HepG2 (cell line): ENCODE measurements around the gene ZNF415. TPM values are rescaled to one million over a fixed set of nuclear protein-coding genes. Genes with fewer than 3 reads are reported as not detected.

Experiments used
- ATAC-seq: fragments of 200-7000 bp; cut with Tn5 transposase; 3 replicates; pipeline ENCODE4 v1.9.1; 2020; ENCODE audit warnings: mild to moderate bottlenecking, moderate library complexity
- BruUV-seq: library from RNA; stranded (reverse); fragments of 400-500 nt; replicated peaks from 2 replicates; lab custom pipeline; 2021; lab: Mats Ljungman, UMichigan
- CTCF ChIA-PET: fragments of 300-600 bp; formaldehyde crosslinking; extraction: SDS; loops from one replicate; lab custom pipeline; 2021; ENCODE audit warnings: low total read pairs, inconsistent platforms, low intra/inter-chr PET ratio; lab: Yijun Ruan, JAX
- POLR2A ChIA-PET: fragments of 350-600 bp; sonication (Branson Sonifier 250); formaldehyde crosslinking; loops from one replicate; lab custom pipeline; 2020; ENCODE audit warnings: antibody characterized with exemption, inconsistent platforms; lab: Yijun Ruan, JAX
- DNase-seq: peaks from one replicate; pipeline ENCODE4 v3.0.0-alpha.2; 2015; ENCODE audit warnings: low spot score
- FAIRE-seq: peaks from 3 replicates; lab custom pipeline; 2011; peaks lifted over from hg19 to GRCh38; lab: Jason Lieb, UNC
- H2AFZ ChIP-seq: one replicate; pipeline ENCODE4 v1.6.1; 2011; ENCODE audit warnings: low read length, inconsistent platforms
- H3K27ac ChIP-seq: fragments of 300-600 bp; 3 replicates; pipeline ENCODE4 v1.8.0; 2011; ENCODE audit warnings: mixed run types, mild to moderate bottlenecking, mixed read lengths, low read length, inconsistent platforms; ENCODE audit not compliant: insufficient read depth; ENCODE audit errors: extremely low read length
- H3K27me3 ChIP-seq, 2 experiments: fragments of 200-600 bp in 1 of 2; 2 replicates in 1 of 2; 3 replicates in 1 of 2; pipeline versions ENCODE4 v1.6.0 to v1.8.0; 2011; ENCODE audit warnings: low read length in 2 of 2, mild to moderate bottlenecking in 2 of 2, moderate library complexity in 2 of 2, inconsistent platforms in 1 of 2; ENCODE audit not compliant: insufficient read depth in 2 of 2, control insufficient read depth in 1 of 2
- H3K36me3 ChIP-seq, 2 experiments: fragments of 200-600 bp in 1 of 2; replicated peaks in 1 of 2; 2 replicates in 1 of 2; 3 replicates in 1 of 2; pipeline versions ENCODE4 v1.5.1 to v1.8.0; 2011; ENCODE audit warnings: low read length in 2 of 2, inconsistent platforms in 1 of 2; ENCODE audit not compliant: insufficient read depth in 2 of 2, control insufficient read depth in 1 of 2
- H3K4me1 ChIP-seq: 2 replicates; pipeline ENCODE4 v1.5.1; 2012; ENCODE audit warnings: low read length, inconsistent platforms; ENCODE audit not compliant: insufficient read depth
- H3K4me2 ChIP-seq: 2 replicates; pipeline ENCODE4 v1.6.0; 2011; ENCODE audit warnings: low read depth, low read length, inconsistent platforms
- H3K4me3 ChIP-seq, 3 experiments: fragments of 200-600 bp in 1 of 3; sonication (generic), shearing (Covaris generic) in 1 of 3; replicated peaks in 1 of 3; 2 replicates each; pipeline ENCODE4 v1.5.1; 2011 to 2016; ENCODE audit warnings: low read length in 3 of 3, inconsistent platforms in 2 of 3, low read depth in 2 of 3, mild to moderate bottlenecking in 2 of 3, control low read depth in 1 of 3, mixed read lengths in 1 of 3; ENCODE audit not compliant: insufficient read depth in 1 of 3
- H3K79me2 ChIP-seq: one replicate; pipeline ENCODE4 v1.6.1; 2011; ENCODE audit warnings: low read length, inconsistent platforms; ENCODE audit not compliant: insufficient read depth
- H3K9ac ChIP-seq: 2 replicates; pipeline ENCODE4 v1.6.0; 2011; ENCODE audit warnings: mild to moderate bottlenecking, low read depth, low read length, inconsistent platforms; ENCODE audit not compliant: insufficient read depth
- H3K9me3 ChIP-seq: 2 replicates; pipeline ENCODE4 v1.5.1; 2012; ENCODE audit warnings: mild to moderate bottlenecking, low read length
- H4K20me1 ChIP-seq: 2 replicates; pipeline ENCODE4 v1.6.0; 2011; ENCODE audit warnings: inconsistent platforms, mild to moderate bottlenecking, low read length, moderate library complexity; ENCODE audit not compliant: insufficient read depth
- HOXA7 ChIP-seq: sonication (generic); formaldehyde crosslinking; IDR thresholded peaks from 2 replicates; pipeline ENCODE4 v1.8.1; 2022; ENCODE audit warnings: mild to moderate bottlenecking, missing genetic modification reagents, moderate library complexity
- REPIN1 ChIP-seq: sonication (generic); formaldehyde crosslinking; IDR thresholded peaks from 2 replicates; pipeline ENCODE4 v1.8.0; 2022; ENCODE audit warnings: missing genetic modification reagents, low read depth, mild to moderate bottlenecking, borderline replicate concordance
- RFX5 ChIP-seq: IDR thresholded peaks from 2 replicates; pipeline ENCODE4 v1.6.1; 2011; ENCODE audit warnings: low read depth, low read length, improper control_type of control experiment
- RXRA ChIP-seq: sonication (generic); formaldehyde crosslinking; IDR thresholded peaks from 2 replicates; pipeline ENCODE4 v1.5.1; 2020; ENCODE audit warnings: missing genetic modification reagents
- SAFB2 ChIP-seq: sonication (generic); formaldehyde crosslinking; IDR thresholded peaks from 2 replicates; pipeline ENCODE4 v1.5.1; 2020; ENCODE audit warnings: missing genetic modification reagents, low read depth, mild to moderate bottlenecking, borderline replicate concordance
- ZBTB7A ChIP-seq: sonication (generic); formaldehyde crosslinking; IDR thresholded peaks from 2 replicates; pipeline ENCODE4 v1.8.0; 2022; ENCODE audit warnings: mild to moderate bottlenecking, missing genetic modification reagents
- ZNF225 ChIP-seq: sonication (generic); formaldehyde crosslinking; IDR thresholded peaks from 2 replicates; pipeline ENCODE4 v1.4.0; 2020; ENCODE audit warnings: mild to moderate bottlenecking, missing genetic modification reagents
- ZNF780A ChIP-seq: sonication (generic); formaldehyde crosslinking; IDR thresholded peaks from 2 replicates; pipeline ENCODE4 v1.8.0; 2022; ENCODE audit warnings: mild to moderate bottlenecking, missing genetic modification reagents, moderate library complexity
- WGBS: methylation state at CpG from one replicate; pipeline ENCODE4 v1.1.6; 2017; ENCODE audit warnings: low lambda C conversion rate; 5-methylcytosine and 5-hydroxymethylcytosine counted together
- in situ Hi-C: cut with HindIII; loops from 2 replicates; pipeline ENCODE4 v1.10.0; 2017; ENCODE audit warnings: low pct_unique_long_range_greater_than_20kb; ENCODE audit not compliant: extremely low pct_ligation_motif_present
- intact Hi-C: fragments of 100-400 bp; cut with micrococcal nuclease; formaldehyde crosslinking; loops from one replicate; pipeline ENCODE4 v1.10.0; 2022; ENCODE audit not compliant: unreplicated experiment
- polyA plus RNA-seq, 8 experiments: library from polyadenylated mRNA; depleted of rRNA in 3 of 8; stranded (reverse) in 7 of 8; unstranded in 1 of 8; fragments of >200 nt; fragmentation: Illumina TruSeq in 4 of 8; extraction: Trizol in 4 of 8; gene quantifications; 2 replicates each; pipeline versions ENCODE4 v1.2.1 to v1.2.3, GENCODE V29; 2011 to 2016; ENCODE audit warnings: low read depth in 4 of 8, missing spikeins in 1 of 8, mixed read lengths in 1 of 8; ENCODE audit not compliant: insufficient read depth in 1 of 8
- total RNA-seq, 5 experiments: library from RNA; depleted of rRNA; stranded (reverse); fragments of >200 nt; fragmentation: Illumina TruSeq; extraction: Trizol; gene quantifications; 2 replicates each; pipeline ENCODE4 v1.2.3, GENCODE V29; 2016; ENCODE audit warnings: low read depth in 1 of 5
- TF ChIP-seq, protein P1 (sequence below): IDR thresholded peaks from 2 replicates; pipeline ENCODE4 v1.6.1; 2016; ENCODE audit warnings: mild to moderate bottlenecking, missing biosample characterization, missing genetic modification reagents
- TF ChIP-seq, protein P2 (sequence below): sonication (generic); formaldehyde crosslinking; IDR thresholded peaks from 2 replicates; pipeline ENCODE4 v1.4.0; 2020; ENCODE audit warnings: missing genetic modification reagents, borderline replicate concordance
- TF ChIP-seq, protein P3 (sequence below): sonication (generic); formaldehyde crosslinking; IDR thresholded peaks from 2 replicates; pipeline ENCODE4 v1.4.0; 2020; ENCODE audit warnings: missing genetic modification reagents, borderline replicate concordance
- TF ChIP-seq, protein P4 (sequence below): sonication (generic); formaldehyde crosslinking; IDR thresholded peaks from 2 replicates; pipeline ENCODE4 v1.4.0; 2020; ENCODE audit warnings: missing genetic modification reagents
- TF ChIP-seq, protein P5 (sequence below): sonication (generic); formaldehyde crosslinking; IDR thresholded peaks from 2 replicates; pipeline ENCODE4 v1.5.1; 2020; ENCODE audit warnings: missing genetic modification reagents, mild to moderate bottlenecking, borderline replicate concordance

Gene ZNF415
- total and polyA plus RNA-seq, 2 of the 13 experiments (the other 11 are each of a cell fraction or from before 2014, with no cell fraction given): 0.15 to 0.17 TPM

DNA sequence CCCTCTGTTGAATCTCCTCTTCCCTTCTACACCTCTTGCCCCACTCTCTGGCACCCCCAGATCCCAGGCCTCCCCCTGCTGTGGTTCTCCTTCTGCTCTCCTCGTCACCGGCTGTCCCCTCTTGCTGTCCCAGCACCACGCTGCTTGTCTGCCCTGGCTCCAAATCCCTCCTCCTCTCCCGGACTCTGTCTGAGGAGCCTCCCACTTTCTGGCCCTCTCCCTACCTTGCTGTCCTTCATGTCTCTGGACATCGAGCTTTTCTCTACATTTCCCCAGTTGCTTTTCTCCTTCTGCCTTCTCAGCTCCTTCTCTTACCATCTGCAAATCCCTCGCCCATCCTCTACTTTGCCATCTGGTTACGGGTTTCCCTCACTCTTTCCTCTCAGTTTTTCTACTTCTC lies 24.9 kb upstream of the ZNF415 start:
- POLR2A ChIA-PET: no interaction called here
- BruUV-seq: no TSS peak
- H3K9ac ChIP-seq: peak overlapping the region; percentile 58; the same call in 1 of the 2 replicates
- no peaks in the 10 kb centered on the region for H3K79me2 ChIP-seq
- no peaks in the 10 kb centered on the region for H4K20me1 ChIP-seq
- peak overlapping the region; percentile 61; the same call in 1 of the 2 replicates for H3K4me2 ChIP-seq
- H3K9me3 ChIP-seq: peaks cover 28% of the 10 kb centered on the region
- CTCF ChIA-PET: no interaction called here
- H3K36me3 ChIP-seq: no peaks in the 10 kb centered on the region
- ATAC-seq (peak; percentile 50), DNase-seq (no peak), FAIRE-seq (no peak)
- H3K4me3 ChIP-seq: peak overlapping the region in 2 of 3 experiments; percentile 40 to 59; a peak in 3 of 6 replicates
- no peak overlapping the region for H2AFZ ChIP-seq
- peaks cover 14% of the 10 kb centered on the region; the same call in 1 of the 2 replicates for H3K4me1 ChIP-seq
- no peak overlapping the region for H3K27ac ChIP-seq
- intact Hi-C loops: no loop called here
- in situ Hi-C loops: no loop called here
- WGBS: 36% methylated on average over 7 of the region's 7 CpGs
- no peaks in the 10 kb centered on the region for H3K27me3 ChIP-seq
- TF ChIP-seq, protein P1, sequence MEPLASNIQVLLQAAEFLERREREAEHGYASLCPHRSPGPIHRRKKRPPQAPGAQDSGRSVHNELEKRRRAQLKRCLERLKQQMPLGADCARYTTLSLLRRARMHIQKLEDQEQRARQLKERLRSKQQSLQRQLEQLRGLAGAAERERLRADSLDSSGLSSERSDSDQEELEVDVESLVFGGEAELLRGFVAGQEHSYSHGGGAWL (CRISPR knock-in tag): no peak
- TF ChIP-seq RXRA (CRISPR knock-in tag) (no peak), HOXA7 (no peak), ZBTB7A (no peak), ZNF780A (no peak), ZNF225 (no peak), RFX5 (no peak), SAFB2 (CRISPR knock-in tag) (no peak), REPIN1 (CRISPR knock-in tag) (no peak)
- TF ChIP-seq, protein P2, sequence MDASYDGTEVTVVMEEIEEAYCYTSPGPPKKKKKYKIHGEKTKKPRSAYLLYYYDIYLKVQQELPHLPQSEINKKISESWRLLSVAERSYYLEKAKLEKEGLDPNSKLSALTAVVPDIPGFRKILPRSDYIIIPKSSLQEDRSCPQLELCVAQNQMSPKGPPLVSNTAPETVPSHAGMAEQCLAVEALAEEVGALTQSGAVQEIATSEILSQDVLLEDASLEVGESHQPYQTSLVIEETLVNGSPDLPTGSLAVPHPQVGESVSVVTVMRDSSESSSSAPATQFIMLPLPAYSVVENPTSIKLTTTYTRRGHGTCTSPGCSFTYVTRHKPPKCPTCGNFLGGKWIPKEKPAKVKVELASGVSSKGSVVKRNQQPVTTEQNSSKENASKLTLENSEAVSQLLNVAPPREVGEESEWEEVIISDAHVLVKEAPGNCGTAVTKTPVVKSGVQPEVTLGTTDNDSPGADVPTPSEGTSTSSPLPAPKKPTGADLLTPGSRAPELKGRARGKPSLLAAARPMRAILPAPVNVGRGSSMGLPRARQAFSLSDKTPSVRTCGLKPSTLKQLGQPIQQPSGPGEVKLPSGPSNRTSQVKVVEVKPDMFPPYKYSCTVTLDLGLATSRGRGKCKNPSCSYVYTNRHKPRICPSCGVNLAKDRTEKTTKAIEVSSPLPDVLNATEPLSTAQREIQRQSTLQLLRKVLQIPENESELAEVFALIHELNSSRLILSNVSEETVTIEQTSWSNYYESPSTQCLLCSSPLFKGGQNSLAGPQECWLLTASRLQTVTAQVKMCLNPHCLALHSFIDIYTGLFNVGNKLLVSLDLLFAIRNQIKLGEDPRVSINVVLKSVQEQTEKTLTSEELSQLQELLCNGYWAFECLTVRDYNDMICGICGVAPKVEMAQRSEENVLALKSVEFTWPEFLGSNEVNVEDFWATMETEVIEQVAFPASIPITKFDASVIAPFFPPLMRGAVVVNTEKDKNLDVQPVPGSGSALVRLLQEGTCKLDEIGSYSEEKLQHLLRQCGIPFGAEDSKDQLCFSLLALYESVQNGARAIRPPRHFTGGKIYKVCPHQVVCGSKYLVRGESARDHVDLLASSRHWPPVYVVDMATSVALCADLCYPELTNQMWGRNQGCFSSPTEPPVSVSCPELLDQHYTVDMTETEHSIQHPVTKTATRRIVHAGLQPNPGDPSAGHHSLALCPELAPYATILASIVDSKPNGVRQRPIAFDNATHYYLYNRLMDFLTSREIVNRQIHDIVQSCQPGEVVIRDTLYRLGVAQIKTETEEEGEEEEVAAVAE (CRISPR knock-in tag): no peak
- TF ChIP-seq, protein P3, sequence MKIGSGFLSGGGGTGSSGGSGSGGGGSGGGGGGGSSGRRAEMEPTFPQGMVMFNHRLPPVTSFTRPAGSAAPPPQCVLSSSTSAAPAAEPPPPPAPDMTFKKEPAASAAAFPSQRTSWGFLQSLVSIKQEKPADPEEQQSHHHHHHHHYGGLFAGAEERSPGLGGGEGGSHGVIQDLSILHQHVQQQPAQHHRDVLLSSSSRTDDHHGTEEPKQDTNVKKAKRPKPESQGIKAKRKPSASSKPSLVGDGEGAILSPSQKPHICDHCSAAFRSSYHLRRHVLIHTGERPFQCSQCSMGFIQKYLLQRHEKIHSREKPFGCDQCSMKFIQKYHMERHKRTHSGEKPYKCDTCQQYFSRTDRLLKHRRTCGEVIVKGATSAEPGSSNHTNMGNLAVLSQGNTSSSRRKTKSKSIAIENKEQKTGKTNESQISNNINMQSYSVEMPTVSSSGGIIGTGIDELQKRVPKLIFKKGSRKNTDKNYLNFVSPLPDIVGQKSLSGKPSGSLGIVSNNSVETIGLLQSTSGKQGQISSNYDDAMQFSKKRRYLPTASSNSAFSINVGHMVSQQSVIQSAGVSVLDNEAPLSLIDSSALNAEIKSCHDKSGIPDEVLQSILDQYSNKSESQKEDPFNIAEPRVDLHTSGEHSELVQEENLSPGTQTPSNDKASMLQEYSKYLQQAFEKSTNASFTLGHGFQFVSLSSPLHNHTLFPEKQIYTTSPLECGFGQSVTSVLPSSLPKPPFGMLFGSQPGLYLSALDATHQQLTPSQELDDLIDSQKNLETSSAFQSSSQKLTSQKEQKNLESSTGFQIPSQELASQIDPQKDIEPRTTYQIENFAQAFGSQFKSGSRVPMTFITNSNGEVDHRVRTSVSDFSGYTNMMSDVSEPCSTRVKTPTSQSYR (CRISPR knock-in tag): no peak
- TF ChIP-seq, protein P4, sequence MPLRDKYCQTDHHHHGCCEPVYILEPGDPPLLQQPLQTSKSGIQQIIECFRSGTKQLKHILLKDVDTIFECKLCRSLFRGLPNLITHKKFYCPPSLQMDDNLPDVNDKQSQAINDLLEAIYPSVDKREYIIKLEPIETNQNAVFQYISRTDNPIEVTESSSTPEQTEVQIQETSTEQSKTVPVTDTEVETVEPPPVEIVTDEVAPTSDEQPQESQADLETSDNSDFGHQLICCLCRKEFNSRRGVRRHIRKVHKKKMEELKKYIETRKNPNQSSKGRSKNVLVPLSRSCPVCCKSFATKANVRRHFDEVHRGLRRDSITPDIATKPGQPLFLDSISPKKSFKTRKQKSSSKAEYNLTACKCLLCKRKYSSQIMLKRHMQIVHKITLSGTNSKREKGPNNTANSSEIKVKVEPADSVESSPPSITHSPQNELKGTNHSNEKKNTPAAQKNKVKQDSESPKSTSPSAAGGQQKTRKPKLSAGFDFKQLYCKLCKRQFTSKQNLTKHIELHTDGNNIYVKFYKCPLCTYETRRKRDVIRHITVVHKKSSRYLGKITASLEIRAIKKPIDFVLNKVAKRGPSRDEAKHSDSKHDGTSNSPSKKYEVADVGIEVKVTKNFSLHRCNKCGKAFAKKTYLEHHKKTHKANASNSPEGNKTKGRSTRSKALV (CRISPR knock-in tag): no peak
- TF ChIP-seq, protein P5, sequence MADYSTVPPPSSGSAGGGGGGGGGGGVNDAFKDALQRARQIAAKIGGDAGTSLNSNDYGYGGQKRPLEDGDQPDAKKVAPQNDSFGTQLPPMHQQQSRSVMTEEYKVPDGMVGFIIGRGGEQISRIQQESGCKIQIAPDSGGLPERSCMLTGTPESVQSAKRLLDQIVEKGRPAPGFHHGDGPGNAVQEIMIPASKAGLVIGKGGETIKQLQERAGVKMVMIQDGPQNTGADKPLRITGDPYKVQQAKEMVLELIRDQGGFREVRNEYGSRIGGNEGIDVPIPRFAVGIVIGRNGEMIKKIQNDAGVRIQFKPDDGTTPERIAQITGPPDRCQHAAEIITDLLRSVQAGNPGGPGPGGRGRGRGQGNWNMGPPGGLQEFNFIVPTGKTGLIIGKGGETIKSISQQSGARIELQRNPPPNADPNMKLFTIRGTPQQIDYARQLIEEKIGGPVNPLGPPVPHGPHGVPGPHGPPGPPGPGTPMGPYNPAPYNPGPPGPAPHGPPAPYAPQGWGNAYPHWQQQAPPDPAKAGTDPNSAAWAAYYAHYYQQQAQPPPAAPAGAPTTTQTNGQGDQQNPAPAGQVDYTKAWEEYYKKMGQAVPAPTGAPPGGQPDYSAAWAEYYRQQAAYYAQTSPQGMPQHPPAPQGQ (CRISPR knock-in tag): no peak
